Measurements from ENCODE around the gene AGR3. TPM values are rescaled to one million over a fixed set of nuclear protein-coding genes. Genes with fewer than 3 reads are reported as not detected.

Gene AGR3
- total RNA-seq, 1 experiment from 2014 or later: not detected

DNA sequence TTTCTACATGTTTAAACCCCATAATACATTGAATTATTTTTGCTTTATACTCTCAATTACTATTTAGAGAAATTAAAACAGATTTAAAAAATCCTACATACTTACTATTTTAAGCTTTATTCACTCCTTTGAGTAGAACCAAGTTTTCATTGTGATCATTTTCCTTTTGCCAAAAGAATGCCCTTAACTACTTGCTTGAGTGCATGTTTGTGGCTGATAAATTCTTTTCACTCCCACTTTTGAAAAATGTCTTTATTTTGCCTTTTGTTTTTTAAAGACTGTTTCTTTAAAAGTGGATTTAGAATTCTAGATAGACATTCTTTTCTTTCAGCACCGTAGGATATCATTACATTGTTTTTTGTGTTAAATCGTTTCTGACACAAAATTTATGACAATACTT is 22.3 kb upstream of the AGR3 start:
- H3K79me2 ChIP-seq (ENCODE audit: insufficient read depth, low read length): no peaks in the 10 kb centered on the region
- H3K27me3 ChIP-seq (ENCODE audit: insufficient read depth, low read length): no peaks in the 10 kb centered on the region
- H3K4me2 ChIP-seq (ENCODE audit: low read length): no peak overlapping the region
- H3K9ac ChIP-seq (ENCODE audit: low read length): no peak overlapping the region
- POLR2A ChIA-PET: no interaction called here
- H3K9me2 ChIP-seq (ENCODE audit: insufficient read depth): no peaks in the 10 kb centered on the region
- TF ChIP-seq RAD21 (IDR thresholded peaks at IDR 0.05; ENCODE audit: low read depth) (no peak), ZFX (IDR thresholded peaks at IDR 0.05) (no peak), POLR2AphosphoS5 (IDR thresholded peaks at IDR 0.05; ENCODE audit: low read depth, low read length) (no peak), FOSL1 (IDR thresholded peaks at IDR 0.05; ENCODE audit: low read depth) (no peak), POLR2A (IDR thresholded peaks at IDR 0.05; ENCODE audit: borderline replicate concordance, extremely low read depth, insufficient read depth, insufficient read length) (no peak), CEBPB (IDR thresholded peaks at IDR 0.05; ENCODE audit: low read depth) (no peak)
- TF ChIP-seq, protein P1, sequence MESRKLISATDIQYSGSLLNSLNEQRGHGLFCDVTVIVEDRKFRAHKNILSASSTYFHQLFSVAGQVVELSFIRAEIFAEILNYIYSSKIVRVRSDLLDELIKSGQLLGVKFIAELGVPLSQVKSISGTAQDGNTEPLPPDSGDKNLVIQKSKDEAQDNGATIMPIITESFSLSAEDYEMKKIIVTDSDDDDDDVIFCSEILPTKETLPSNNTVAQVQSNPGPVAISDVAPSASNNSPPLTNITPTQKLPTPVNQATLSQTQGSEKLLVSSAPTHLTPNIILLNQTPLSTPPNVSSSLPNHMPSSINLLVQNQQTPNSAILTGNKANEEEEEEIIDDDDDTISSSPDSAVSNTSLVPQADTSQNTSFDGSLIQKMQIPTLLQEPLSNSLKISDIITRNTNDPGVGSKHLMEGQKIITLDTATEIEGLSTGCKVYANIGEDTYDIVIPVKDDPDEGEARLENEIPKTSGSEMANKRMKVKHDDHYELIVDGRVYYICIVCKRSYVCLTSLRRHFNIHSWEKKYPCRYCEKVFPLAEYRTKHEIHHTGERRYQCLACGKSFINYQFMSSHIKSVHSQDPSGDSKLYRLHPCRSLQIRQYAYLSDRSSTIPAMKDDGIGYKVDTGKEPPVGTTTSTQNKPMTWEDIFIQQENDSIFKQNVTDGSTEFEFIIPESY (IDR thresholded peaks at IDR 0.05; ENCODE audit: extremely low read depth, insufficient replicate concordance, low read length): no peak
- TF ChIP-seq, protein P2, sequence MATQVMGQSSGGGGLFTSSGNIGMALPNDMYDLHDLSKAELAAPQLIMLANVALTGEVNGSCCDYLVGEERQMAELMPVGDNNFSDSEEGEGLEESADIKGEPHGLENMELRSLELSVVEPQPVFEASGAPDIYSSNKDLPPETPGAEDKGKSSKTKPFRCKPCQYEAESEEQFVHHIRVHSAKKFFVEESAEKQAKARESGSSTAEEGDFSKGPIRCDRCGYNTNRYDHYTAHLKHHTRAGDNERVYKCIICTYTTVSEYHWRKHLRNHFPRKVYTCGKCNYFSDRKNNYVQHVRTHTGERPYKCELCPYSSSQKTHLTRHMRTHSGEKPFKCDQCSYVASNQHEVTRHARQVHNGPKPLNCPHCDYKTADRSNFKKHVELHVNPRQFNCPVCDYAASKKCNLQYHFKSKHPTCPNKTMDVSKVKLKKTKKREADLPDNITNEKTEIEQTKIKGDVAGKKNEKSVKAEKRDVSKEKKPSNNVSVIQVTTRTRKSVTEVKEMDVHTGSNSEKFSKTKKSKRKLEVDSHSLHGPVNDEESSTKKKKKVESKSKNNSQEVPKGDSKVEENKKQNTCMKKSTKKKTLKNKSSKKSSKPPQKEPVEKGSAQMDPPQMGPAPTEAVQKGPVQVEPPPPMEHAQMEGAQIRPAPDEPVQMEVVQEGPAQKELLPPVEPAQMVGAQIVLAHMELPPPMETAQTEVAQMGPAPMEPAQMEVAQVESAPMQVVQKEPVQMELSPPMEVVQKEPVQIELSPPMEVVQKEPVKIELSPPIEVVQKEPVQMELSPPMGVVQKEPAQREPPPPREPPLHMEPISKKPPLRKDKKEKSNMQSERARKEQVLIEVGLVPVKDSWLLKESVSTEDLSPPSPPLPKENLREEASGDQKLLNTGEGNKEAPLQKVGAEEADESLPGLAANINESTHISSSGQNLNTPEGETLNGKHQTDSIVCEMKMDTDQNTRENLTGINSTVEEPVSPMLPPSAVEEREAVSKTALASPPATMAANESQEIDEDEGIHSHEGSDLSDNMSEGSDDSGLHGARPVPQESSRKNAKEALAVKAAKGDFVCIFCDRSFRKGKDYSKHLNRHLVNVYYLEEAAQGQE (IDR thresholded peaks at IDR 0.05; ENCODE audit: low read depth): no peak
- RAD21 ChIA-PET (ENCODE audit: low non-redundant PET in 1 of 2, low total read pairs in 2 of 2, uncharacterized antibody in 2 of 2, unreplicated experiment in 2 of 2): no interaction called here
- no peaks in the 10 kb centered on the region for H3K36me3 ChIP-seq (ENCODE audit: control insufficient read depth in 1 of 2, insufficient read depth in 2 of 2, low read length in 2 of 2)
- H4K20me1 ChIP-seq (ENCODE audit: insufficient read depth): no peaks in the 10 kb centered on the region
- DNase-seq (ENCODE audit: low read depth, low spot score): no peak
- BruUV-seq (replicated peaks): no TSS peak
- H3K4me3 ChIP-seq (replicated peaks in 1 of 2; ENCODE audit: low read depth in 1 of 2, low read length in 2 of 2): no peak overlapping the region
- no peak overlapping the region for H2AFZ ChIP-seq (ENCODE audit: low read depth, low read length, poor library complexity, severe bottlenecking)
- no peak overlapping the region for H3K27ac ChIP-seq (ENCODE audit: low read depth, low read length)
- H3K9me3 ChIP-seq (ENCODE audit: control insufficient read depth in 1 of 2, insufficient read depth in 1 of 2, low read depth in 1 of 2, low read length in 2 of 2): no peaks in the 10 kb centered on the region
- no peak for ATAC-seq
- CTCF ChIA-PET: no interaction called here
- H3K4me1 ChIP-seq (ENCODE audit: control insufficient read depth in 1 of 2, insufficient read depth in 2 of 2, low read length in 2 of 2): no peaks in the 10 kb centered on the region
- intact Hi-C loops (cut with micrococcal nuclease): no loop called here

All from HCT116 (cell line).